Measurements from ENCODE around the gene PIK3R2. TPM values are rescaled to one million over a fixed set of nuclear protein-coding genes. Genes with fewer than 3 reads are reported as not detected.

The PIK3R2 gene
- total and polyA plus RNA-seq, 2 of the 13 experiments (the other 11 are each of a cell fraction or from before 2014, with no cell fraction given) = 18.6 to 25.3 TPM

DNA sequence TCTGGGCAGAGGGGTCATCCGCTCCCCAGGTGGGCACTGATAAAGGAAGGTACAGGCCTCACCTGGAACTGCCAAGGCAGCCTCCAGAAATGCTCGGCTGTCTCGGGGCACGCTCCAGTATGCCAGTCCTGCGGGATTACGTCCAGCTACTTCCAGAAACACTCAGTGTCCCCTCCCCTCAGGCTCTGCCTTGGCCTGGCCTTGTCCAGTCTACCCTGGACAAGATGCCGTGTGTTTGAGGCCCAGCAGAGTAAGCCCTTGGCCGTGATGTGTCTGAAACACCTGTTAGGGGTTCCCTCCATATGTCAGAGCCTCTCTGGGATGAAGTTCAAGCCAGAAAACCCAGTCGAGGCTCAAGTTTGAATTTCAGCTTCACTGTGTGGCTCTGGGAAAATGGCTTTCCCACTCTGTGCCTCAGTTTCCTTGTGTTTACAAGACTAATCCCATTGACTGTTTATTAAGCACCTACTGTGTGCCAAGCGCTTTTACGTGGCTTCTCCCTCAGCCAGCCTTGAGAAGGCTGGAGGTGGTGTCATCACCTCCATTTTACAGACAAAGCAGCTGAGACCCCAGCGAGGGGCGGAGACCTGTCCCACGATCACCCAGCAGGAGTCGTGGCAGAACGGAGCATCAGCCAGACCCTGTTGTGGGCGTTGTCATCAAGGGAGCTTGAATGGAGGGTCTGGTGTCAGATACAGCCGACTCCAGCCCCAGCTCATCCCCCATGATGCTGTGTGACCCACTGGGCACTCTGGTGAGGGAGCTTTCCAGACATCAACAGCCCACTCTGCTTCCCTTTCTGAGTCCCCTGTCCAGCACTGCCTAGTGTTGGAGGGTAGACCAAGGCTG, 2.0 kb upstream of the PIK3R2 start:
- peak overlapping the region; percentile 94 for H3K27ac ChIP-seq (ENCODE audit: extremely low read length, insufficient read depth, low read length)

More for the DNA sequence above, 2.0 kb upstream of the PIK3R2 start:
- in situ Hi-C loops (cut with HindIII; ENCODE audit: extremely low pct_ligation_motif_present, low pct_unique_long_range_greater_than_20kb) (loop anchor here (5.0 kb wide), 1 partner anchor 39 kb away; no protein-coding TSS in a partner anchor), intact Hi-C loops (cut with micrococcal nuclease; ENCODE audit: unreplicated experiment) (no loop called here)
- Histone ChIP-seq H3K4me1 (ENCODE audit: insufficient read depth, low read length) (peaks cover 38% of the 10 kb centered on the region), H3K27me3 (ENCODE audit: control insufficient read depth in 1 of 2, insufficient read depth in 2 of 2, low read length in 2 of 2) (no peaks in the 10 kb centered on the region; a peak in 1 of 5 replicates), H3K4me3 (replicated peaks in 1 of 3; ENCODE audit: insufficient read depth in 1 of 3, low read depth in 2 of 3, low read length in 3 of 3) (no peak overlapping the region; a peak in 1 of 6 replicates), H3K4me2 (ENCODE audit: low read depth, low read length) (peak overlapping the region; percentile 91), H3K36me3 (replicated peaks in 1 of 2; ENCODE audit: control insufficient read depth in 1 of 2, insufficient read depth in 2 of 2, low read length in 2 of 2) (peaks cover 8 to 17% of the 10 kb centered on the region in 2 experiments; a peak in 4 of 5 replicates), H3K9ac (ENCODE audit: insufficient read depth, low read depth, low read length) (peak overlapping the region; percentile 87; the same call in 1 of the 2 replicates), H4K20me1 (ENCODE audit: insufficient read depth, low read length) (0 out of 2 replicates have a peak, but pooled peaks cover 3% of the 10 kb centered on the region), H2AFZ (ENCODE audit: low read length) (no peak overlapping the region), H3K9me3 (ENCODE audit: low read length) (no peaks in the 10 kb centered on the region), H3K79me2 (ENCODE audit: insufficient read depth, low read length) (peaks cover 13% of the 10 kb centered on the region)
- WGBS (ENCODE audit: low lambda C conversion rate) = 91% methylated on average over 13 of the region's 18 CpGs
- no TSS peak for BruUV-seq (replicated peaks)
- FAIRE-seq (no peak), DNase-seq (ENCODE audit: low spot score) (no peak), ATAC-seq (no peak)
- TF ChIP-seq POLR2A (IDR thresholded peaks at IDR 0.05; ENCODE audit: insufficient read depth in 1 of 2, low read depth in 2 of 2, low read length in 2 of 2) (peak in 1 of 2 experiments; percentile 34; a peak in 2 of 4 replicates), POLR2G (IDR thresholded peaks at IDR 0.05; ENCODE audit: low read depth, low read length) (0 out of 2 replicates have a peak, but pooled peaks have one; percentile 2), SP4 (CRISPR knock-in tag; IDR thresholded peaks at IDR 0.05) (peak; percentile 61; the same call in 1 of the 2 replicates), HES4 (CRISPR knock-in tag; IDR thresholded peaks at IDR 0.05; ENCODE audit: borderline replicate concordance) (0 out of 2 replicates have a peak, but pooled peaks have one; percentile 28), GZF1 (CRISPR knock-in tag; IDR thresholded peaks at IDR 0.05) (no peak), FLYWCH1 (CRISPR knock-in tag; IDR thresholded peaks at IDR 0.05) (0 out of 2 replicates have a peak, but pooled peaks have one; percentile 26), ZNF768 (CRISPR knock-in tag; IDR thresholded peaks at IDR 0.05) (peak; percentile 81; the same call in 1 of the 2 replicates), ZNF10 (CRISPR knock-in tag; IDR thresholded peaks at IDR 0.05; ENCODE audit: borderline replicate concordance, low read depth) (no peak), CREB1 (IDR thresholded peaks at IDR 0.05) (no peak), CREB1 (CRISPR knock-in tag; IDR thresholded peaks at IDR 0.05) (0 out of 2 replicates have a peak, but pooled peaks have one; percentile 7), PAWR (CRISPR knock-in tag; IDR thresholded peaks at IDR 0.05; ENCODE audit: borderline replicate concordance) (no peak), ZKSCAN1 (IDR thresholded peaks at IDR 0.05; ENCODE audit: low read length) (peak; percentile 25; the same call in 1 of the 2 replicates)
- CTCF ChIA-PET (ENCODE audit: low intra/inter-chr PET ratio, low total read pairs) = no interaction called here
- POLR2A ChIA-PET = interaction anchor here (1.3 to 3.1 kb wide), 8 partner anchors 9 to 74 kb away, joined by 4 to 18 read pairs (median 7); no protein-coding TSS in a partner anchor
